GM12878 (cell line): ENCODE results near the gene ADGRG1. TPM values are rescaled to one million over a fixed set of nuclear protein-coding genes. Genes with fewer than 3 reads are reported as not detected.

Experiments used
- ATAC-seq: fragments of 200-7000 bp; cut with Tn5 transposase; 3 replicates; pipeline ENCODE4 v1.9.1; 2020; ENCODE audit warnings: mild to moderate bottlenecking, moderate library complexity
- BruUV-seq: library from RNA; stranded (reverse); fragments of 400-500 nt; replicated peaks from 2 replicates; lab custom pipeline; 2021; lab: Mats Ljungman, UMichigan
- CTCF ChIA-PET: fragments of 300-600 bp; sonication (Branson Sonifier 250); formaldehyde crosslinking; extraction: SDS; loops from one replicate; lab custom pipeline; 2021; ENCODE audit warnings: inconsistent platforms; lab: Yijun Ruan, JAX
- POLR2A ChIA-PET: fragments of 350-600 bp; formaldehyde crosslinking; extraction: SDS; loops from one replicate; lab custom pipeline; 2021; ENCODE audit warnings: inconsistent platforms; lab: Charles Lee
- RAD21 ChIA-PET: fragments of 300-600 bp; sonication (Branson Sonifier 250); formaldehyde crosslinking; loops from one replicate; lab custom pipeline; 2023; ENCODE audit warnings: antibody characterized with exemption; ENCODE audit not compliant: unreplicated experiment; lab: Charles Lee
- SMC1A ChIA-PET: fragments of 300-600 bp; sonication (Branson Sonifier 250); formaldehyde crosslinking; loops from one replicate; lab custom pipeline; 2023; ENCODE audit not compliant: unreplicated experiment, uncharacterized antibody; lab: Charles Lee
- DNase-seq: peaks from one replicate; pipeline ENCODE4 v3.0.0-alpha.2; 2011; ENCODE audit warnings: low read depth, low spot score
- FAIRE-seq: peaks from 3 replicates; lab custom pipeline; 2011; peaks lifted over from hg19 to GRCh38; lab: Jason Lieb, UNC
- H2AFZ ChIP-seq: 2 replicates; pipeline ENCODE4 v1.6.0; 2011; ENCODE audit warnings: low read depth, low read length, control low read depth; ENCODE audit not compliant: control insufficient read depth
- H3K27ac ChIP-seq: 2 replicates; pipeline ENCODE4 v1.5.1; 2011; ENCODE audit warnings: control low read depth; ENCODE audit not compliant: control insufficient read depth, insufficient read depth
- H3K27me3 ChIP-seq, 2 experiments: replicated peaks in 1 of 2; 2 replicates each; pipeline versions ENCODE4 v1.6.0 to v1.6.1; 2011; ENCODE audit warnings: low read length in 1 of 2; ENCODE audit not compliant: control insufficient read depth in 2 of 2, insufficient read depth in 2 of 2
- H3K36me3 ChIP-seq, 2 experiments: 2 replicates each; pipeline ENCODE4 v1.5.1; 2011; ENCODE audit warnings: low read length in 1 of 2; ENCODE audit not compliant: control insufficient read depth in 2 of 2, insufficient read depth in 2 of 2
- H3K4me1 ChIP-seq: 2 replicates; pipeline ENCODE4 v1.6.1; 2011; ENCODE audit warnings: mild to moderate bottlenecking, low read length, moderate library complexity, mixed read lengths; ENCODE audit not compliant: control insufficient read depth, insufficient read depth
- H3K4me2 ChIP-seq: 2 replicates; pipeline ENCODE4 v1.6.0; 2011; ENCODE audit warnings: control low read depth; ENCODE audit not compliant: control insufficient read depth, insufficient read depth
- H3K4me3 ChIP-seq: fragments of 200-600 bp; sonication (generic); 2 replicates; pipeline ENCODE4 v1.5.1; 2016
- H3K79me2 ChIP-seq: 2 replicates; pipeline ENCODE4 v1.6.0; 2011; ENCODE audit warnings: low read length; ENCODE audit not compliant: control insufficient read depth, insufficient read depth
- H3K9ac ChIP-seq: 2 replicates; pipeline ENCODE4 v1.8.0; 2011; ENCODE audit warnings: low read length, control low read depth, mixed read lengths; ENCODE audit not compliant: control insufficient read depth, insufficient read depth
- H3K9me3 ChIP-seq: replicated peaks from 3 replicates; pipeline ENCODE4 v1.5.1; 2011; ENCODE audit warnings: mild to moderate bottlenecking, low read length; ENCODE audit not compliant: control insufficient read depth, insufficient read depth
- H4K20me1 ChIP-seq: 2 replicates; pipeline ENCODE4 v1.6.0; 2011; ENCODE audit not compliant: control insufficient read depth, insufficient read depth
- ESRRA ChIP-seq: IDR thresholded peaks from 2 replicates; pipeline ENCODE4 v1.6.1; 2012; ENCODE audit warnings: mild to moderate bottlenecking, low read length, improper control_type of control experiment
- IKZF2 ChIP-seq, 2 experiments: fragments of 450-650 bp; IDR thresholded peaks; 2 replicates each; pipeline ENCODE4 v1.6.1; 2017; ENCODE audit warnings: mild to moderate bottlenecking in 2 of 2, moderate library complexity in 2 of 2
- JUND ChIP-seq: IDR thresholded peaks from 2 replicates; pipeline ENCODE4 v1.6.1; 2012; ENCODE audit warnings: low read depth, mild to moderate bottlenecking, low read length, improper control_type of control experiment, moderate library complexity
- LARP7 ChIP-seq: fragments of 450-650 bp; IDR thresholded peaks from 2 replicates; pipeline ENCODE4 v1.6.1; 2017; ENCODE audit warnings: mild to moderate bottlenecking
- MEF2B ChIP-seq: fragments of 450-650 bp; IDR thresholded peaks from 2 replicates; pipeline ENCODE4 v1.6.1; 2018; ENCODE audit warnings: mild to moderate bottlenecking, moderate library complexity; ENCODE audit not compliant: partially characterized antibody, poor library complexity, severe bottlenecking
- MXI1 ChIP-seq: fragments of 150-350 bp; IDR thresholded peaks from 2 replicates; pipeline ENCODE4 v1.6.1; 2011; ENCODE audit warnings: low read depth, mild to moderate bottlenecking, inconsistent platforms, low read length, improper control_type of control experiment
- NBN ChIP-seq: fragments of 450-650 bp; IDR thresholded peaks from 2 replicates; pipeline ENCODE4 v1.6.1; 2016
- NFIC ChIP-seq: IDR thresholded peaks from 2 replicates; pipeline ENCODE4 v1.6.1; 2012; ENCODE audit warnings: low read depth, mild to moderate bottlenecking, inconsistent platforms, low read length, moderate library complexity
- NR2C1 ChIP-seq: fragments of 450-650 bp; IDR thresholded peaks from 2 replicates; pipeline ENCODE4 v1.6.1; 2017; ENCODE audit warnings: antibody characterized with exemption, mild to moderate bottlenecking, moderate library complexity
- NRF1 ChIP-seq: conservative IDR thresholded peaks from 2 replicates; pipeline ENCODE4 v1.6.1; 2011; ENCODE audit warnings: mild to moderate bottlenecking, low read depth, low read length, improper control_type of control experiment
- POLR2AphosphoS2 ChIP-seq: IDR thresholded peaks from 2 replicates; pipeline ENCODE4 v1.6.1; 2011; ENCODE audit warnings: low read depth, mild to moderate bottlenecking, low read length, improper control_type of control experiment, moderate library complexity
- POU2F2 ChIP-seq: IDR thresholded peaks from 3 replicates; pipeline ENCODE4 v1.6.1; 2011; ENCODE audit warnings: low read depth, mild to moderate bottlenecking, low read length, borderline replicate concordance
- RAD51 ChIP-seq: fragments of 450-650 bp; IDR thresholded peaks from 2 replicates; pipeline ENCODE4 v1.6.1; 2016; ENCODE audit warnings: moderate library complexity, mild to moderate bottlenecking, inconsistent platforms
- RCOR1 ChIP-seq: conservative IDR thresholded peaks from 2 replicates; pipeline ENCODE4 v1.6.1; 2012; ENCODE audit warnings: low read depth, low read length, improper control_type of control experiment
- RUNX3 ChIP-seq: IDR thresholded peaks from 2 replicates; pipeline ENCODE4 v1.6.1; 2012; ENCODE audit warnings: low read length, inconsistent platforms
- SUZ12 ChIP-seq: fragments of 200-600 bp; sonication (generic); IDR thresholded peaks from one replicate; pipeline ENCODE4 v1.6.1; 2018; ENCODE audit warnings: antibody characterized with exemption, mild to moderate bottlenecking; ENCODE audit not compliant: unreplicated experiment
- YY1 ChIP-seq: IDR thresholded peaks from 2 replicates; pipeline ENCODE4 v1.6.1; 2011; ENCODE audit warnings: low read depth, mild to moderate bottlenecking, low read length
- WGBS: methylation state at CpG from one replicate; pipeline ENCODE4 v1.1.6; 2016; ENCODE audit warnings: low lambda C conversion rate; ENCODE audit not compliant: insufficient replicate concordance, insufficient coverage; ENCODE audit errors: missing lambda C conversion rate; 5-methylcytosine and 5-hydroxymethylcytosine counted together
- in situ Hi-C: fragments of 300-500 bp; cut with MboI; formaldehyde crosslinking; loops from 9 replicates; pipeline ENCODE4 v1.14.3; 2018; ENCODE audit warnings: mixed read lengths
- intact Hi-C: fragments of 100-400 bp; cut with micrococcal nuclease; formaldehyde crosslinking; loops from one replicate; pipeline ENCODE4 v1.14.2; 2022; ENCODE audit not compliant: unreplicated experiment
- polyA plus RNA-seq, 11 experiments: library from polyadenylated mRNA; depleted of rRNA in 4 of 11; unstranded in 6 of 11; stranded (reverse) in 5 of 11; fragments of >200 nt; fragmentation: Nextera tagmentation in 4 of 11; fragmentation: Illumina TruSeq in 1 of 11; extraction: Ambion mirVana in 4 of 11; extraction: Trizol in 1 of 11; gene quantifications; 1 replicate in 1 of 11; 2 replicates in 10 of 11; pipeline versions ENCODE4 v1.2.1 to v1.2.3, GENCODE V29; 2011 to 2016; ENCODE audit warnings: inconsistent platforms in 2 of 11, missing spikeins in 2 of 11, low read depth in 1 of 11
- total RNA-seq, 4 experiments: library from RNA; depleted of rRNA in 3 of 4; stranded (reverse); fragments of >200 nt in 3 of 4; fragmentation: Illumina TruSeq in 1 of 4; extraction: Trizol in 1 of 4; gene quantifications; 2 replicates each; pipeline versions ENCODE4 v1.2.1 to v1.2.3, GENCODE V29; 2013 to 2021

Gene ADGRG1
- total and polyA plus RNA-seq, 10 of the 15 experiments (the other 5 are each of a cell fraction or from before 2014, with no cell fraction given) = 0.07 to 2.0 (median 0.75) TPM

GRCh38 chr16:57613514-57613913 lies 14.9 kb upstream of the ADGRG1 start:
- DNase-seq (no peak), ATAC-seq (no peak), FAIRE-seq (no peak)
- Histone ChIP-seq H2AFZ (no peak overlapping the region), H3K9me3 (no peaks in the 10 kb centered on the region), H3K79me2 (no peaks in the 10 kb centered on the region), H3K27ac (no peak overlapping the region), H3K4me2 (no peak overlapping the region), H3K4me3 (no peak overlapping the region), H4K20me1 (no peaks in the 10 kb centered on the region), H3K4me1 (peaks cover 33% of the 10 kb centered on the region), H3K27me3 (no peaks in the 10 kb centered on the region), H3K36me3 (no peaks in the 10 kb centered on the region), H3K9ac (no peak overlapping the region)
- 92% methylated on average over 4 of the region's 4 CpGs for WGBS
- RAD21 ChIA-PET = interaction anchor here (1.2 to 1.6 kb wide), 2 partner anchors 12 to 13 kb away, joined by 3 read pairs; no protein-coding TSS in a partner anchor
- POLR2A ChIA-PET = no interaction called here
- SMC1A ChIA-PET = interaction anchor here (0.5 to 1.3 kb wide), 2 partner anchors 12 to 232 kb away, joined by 3 to 4 read pairs; no protein-coding TSS in a partner anchor
- CTCF ChIA-PET = interaction anchor here (1.3 to 3.3 kb wide), 2 partner anchors 12 to 35 kb away, joined by 4 to 12 read pairs; no protein-coding TSS in a partner anchor
- no peak for TF ChIP-seq LARP7
- TF ChIP-seq MXI1 = no peak
- no peak for TF ChIP-seq JUND
- TF ChIP-seq YY1 = no peak
- no peak for TF ChIP-seq IKZF2 (IDR thresholded peaks at IDR 0.05)
- TF ChIP-seq POLR2AphosphoS2 = no peak
- TF ChIP-seq MEF2B = no peak
- no peak for TF ChIP-seq NFIC
- TF ChIP-seq NR2C1 = no peak
- no peak for TF ChIP-seq RCOR1
- TF ChIP-seq RUNX3 = no peak
- no peak for TF ChIP-seq POU2F2
- no peak for TF ChIP-seq SUZ12
- TF ChIP-seq NBN = no peak
- TF ChIP-seq ESRRA = no peak
- no peak for TF ChIP-seq NRF1
- no peak for TF ChIP-seq RAD51
- in situ Hi-C loops = no loop called here
- intact Hi-C loops = no loop called here
- no TSS peak for BruUV-seq
